ENCODE data around the gene COL4A1.

GRCh38 chr13:110333837-110334236 lies 26.9 kb upstream of the COL4A1 start:
- TF ChIP-seq CTCF (conservative IDR thresholded peaks at IDR 0.05; ENCODE audit: low read length) (no peak), EZH2phosphoT487 (IDR thresholded peaks at IDR 0.05; ENCODE audit: borderline replicate concordance) (no peak)

Data from Loucy (cell line).